Fibroblast of skin of right quadriceps (primary cell): ENCODE data around the gene LMBR1.

Experiments used
- DNase-seq: peaks from one replicate; pipeline ENCODE4 v3.0.0-alpha.2; 2013

LMBR1 gene

GRCh38 chr7:156791241-156791640 is 101.7 kb downstream of the LMBR1 start:
- no peak for DNase-seq

- no peak for DNase-seq
These were observed 102.7 kb downstream of the LMBR1 start for GRCh38 chr7:156790264-156790663.

DNA sequence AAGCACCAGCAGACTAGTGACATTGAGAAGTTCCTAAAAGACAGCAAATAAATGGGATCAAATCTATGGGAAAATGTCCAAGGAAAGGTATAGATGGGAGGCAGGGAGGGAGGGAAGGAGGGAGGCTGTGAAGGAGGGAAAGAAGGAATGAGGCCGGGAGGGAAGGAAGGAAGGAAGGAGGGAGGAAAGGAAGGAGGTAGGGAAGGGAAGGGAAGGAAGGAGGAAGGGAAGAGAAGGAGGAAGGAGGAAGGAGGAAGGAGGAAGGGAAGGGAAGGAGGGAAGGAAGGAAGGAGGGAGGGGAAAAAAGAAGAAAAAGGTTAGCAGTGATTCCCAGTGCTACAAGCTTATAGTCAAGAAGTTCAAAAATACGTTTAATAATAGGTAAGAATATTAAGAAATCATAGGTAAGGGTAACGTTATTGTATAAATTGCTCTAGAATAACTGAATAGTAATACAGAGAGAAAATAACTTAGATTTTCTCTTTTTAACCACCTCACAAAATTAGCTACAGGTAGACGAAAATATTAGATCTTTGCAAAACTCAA is 106.9 kb downstream of the LMBR1 start:
- DNase-seq, result no peak

- DNase-seq, result no peak
These were observed 109.1 kb downstream of the LMBR1 start for GRCh38 chr7:156783864-156784263.

GRCh38 chr7:156781972-156782371 is 111.0 kb downstream of the LMBR1 start:
- no peak for DNase-seq

GRCh38 chr7:156780724-156781455 is 112.1 kb downstream of the LMBR1 start:
- DNase-seq, result no peak

- DNase-seq, result no peak
These were observed 114.3 kb downstream of the LMBR1 start for GRCh38 chr7:156778668-156779067.

DNA sequence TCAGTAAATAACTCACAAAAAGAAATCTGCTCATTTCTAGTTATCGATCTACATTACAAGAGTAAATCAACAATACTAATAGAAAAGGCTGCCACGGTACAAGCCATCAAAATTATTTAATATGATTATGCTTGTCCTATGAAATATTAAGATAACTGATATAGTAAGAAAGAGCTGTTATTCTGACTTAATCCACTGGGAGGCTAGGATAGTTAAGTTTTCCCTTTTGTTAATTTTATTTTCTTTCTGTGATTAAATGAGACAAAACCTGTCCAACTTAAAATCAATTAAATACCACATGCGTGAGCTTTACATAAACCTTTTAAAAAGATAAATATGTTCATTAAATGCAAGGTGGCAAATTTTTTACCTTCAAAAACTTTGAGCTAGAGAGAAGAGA is 114.8 kb downstream of the LMBR1 start:
- no peak for DNase-seq

GRCh38 chr7:156777364-156778069 is 115.5 kb downstream of the LMBR1 start:
- DNase-seq, result no peak

- no peak for DNase-seq
These were observed 116.5 kb downstream of the LMBR1 start for GRCh38 chr7:156776527-156776926.

DNA sequence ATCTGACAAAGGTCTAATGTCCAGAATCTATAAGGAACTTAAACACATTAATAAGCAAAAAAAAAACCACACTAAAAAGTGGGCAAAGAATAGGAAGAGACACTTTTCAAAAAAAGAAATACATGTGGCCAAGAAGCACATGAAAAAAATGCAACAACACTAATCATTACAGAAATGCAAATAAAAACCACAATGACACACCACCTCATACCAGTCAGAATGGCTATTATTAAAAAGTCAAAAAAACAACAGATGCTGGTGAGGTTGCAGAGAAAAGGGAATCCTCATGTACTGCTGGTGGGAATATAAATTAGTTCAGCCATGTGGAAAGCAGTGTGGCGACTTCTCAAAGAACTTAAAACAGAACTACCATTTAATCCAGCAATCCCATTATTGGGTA is 119.0 kb downstream of the LMBR1 start:
- DNase-seq, result no peak

- DNase-seq, result no peak
These were observed 120.3 kb downstream of the LMBR1 start for GRCh38 chr7:156772725-156773124.

- no peak for DNase-seq
These were observed 124.1 kb downstream of the LMBR1 start for GRCh38 chr7:156768698-156769472.

DNA sequence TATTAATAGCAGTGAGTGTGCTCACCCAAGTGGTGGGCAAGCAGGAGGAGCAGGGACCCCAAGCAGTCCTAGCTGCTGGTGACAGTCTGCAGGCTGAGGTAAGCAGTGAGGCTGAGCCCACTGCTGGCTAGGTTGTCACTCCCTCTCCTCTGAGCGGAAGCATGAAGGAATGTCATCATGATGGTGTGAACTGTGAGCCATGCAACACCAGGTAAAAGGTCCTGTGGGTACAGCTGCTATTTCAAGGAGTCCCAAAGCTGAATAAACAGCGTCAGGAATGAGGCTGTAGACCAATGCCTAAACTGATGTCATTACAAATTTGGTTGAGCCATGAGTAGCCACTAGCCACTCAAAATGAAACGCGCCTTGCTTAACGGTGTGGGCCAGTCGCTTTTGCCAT is 126.3 kb downstream of the LMBR1 start:
- DNase-seq, result no peak

GRCh38 chr7:156765901-156766656 is 126.9 kb downstream of the LMBR1 start:
- no peak for DNase-seq

GRCh38 chr7:156764766-156765165 is 128.2 kb downstream of the LMBR1 start:
- DNase-seq, result no peak

- peak; percentile 69 for DNase-seq
These were observed 128.8 kb downstream of the LMBR1 start for GRCh38 chr7:156764016-156764669.

DNA sequence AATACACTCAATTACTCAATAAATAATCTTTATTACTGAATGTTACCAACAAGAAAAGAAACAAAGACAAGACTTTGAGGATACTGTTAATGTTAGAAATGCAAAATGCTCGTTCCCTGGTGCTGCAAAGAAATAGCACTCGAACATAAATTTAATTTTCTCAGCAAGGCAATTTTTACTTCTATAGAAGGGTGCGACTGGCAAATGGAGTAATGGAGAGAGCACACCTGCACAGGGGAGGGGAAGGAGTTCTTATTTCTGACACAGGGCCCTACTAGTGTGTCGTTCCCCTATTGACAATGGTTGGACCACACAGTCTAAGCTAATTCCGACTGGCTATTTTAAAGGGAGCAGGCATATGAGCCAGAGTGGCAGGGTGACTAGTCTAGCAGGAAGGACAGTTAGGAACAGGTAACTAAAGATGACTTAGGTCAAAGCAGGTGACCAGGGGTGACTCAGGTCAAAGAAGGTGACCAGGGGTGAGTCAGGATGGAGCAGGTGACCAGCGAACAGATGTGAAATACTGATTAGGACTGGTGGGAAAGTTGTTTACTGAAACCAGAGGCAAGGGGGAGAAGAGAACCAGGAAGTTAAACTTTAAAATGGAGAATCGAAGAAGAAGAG is 133.3 kb downstream of the LMBR1 start:
- DNase-seq, result no peak

DNA sequence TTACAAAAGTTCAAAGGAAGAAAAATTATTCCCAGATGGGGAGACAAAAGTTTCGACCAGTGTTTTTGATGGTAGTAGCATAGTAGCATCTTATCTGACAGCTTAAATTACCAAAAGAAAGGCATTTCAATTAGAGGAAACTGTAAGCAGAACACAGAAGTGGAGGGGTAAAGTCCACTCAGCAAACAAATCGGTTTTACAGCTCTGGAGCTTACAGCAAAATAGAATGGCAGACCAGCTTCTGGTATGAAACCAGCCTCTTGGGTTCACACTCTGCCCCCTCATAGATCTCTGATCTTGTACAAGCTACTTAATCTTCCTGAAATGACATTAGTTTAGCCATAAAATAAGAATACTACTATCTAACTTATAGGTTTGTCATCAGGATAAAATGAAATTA is 133.8 kb downstream of the LMBR1 start:
- DNase-seq, result no peak

- no peak for DNase-seq
These were observed 138.8 kb downstream of the LMBR1 start for GRCh38 chr7:156754201-156754600.

- no peak for DNase-seq
These were observed 139.4 kb downstream of the LMBR1 start for GRCh38 chr7:156753630-156754029.

GRCh38 chr7:156753229-156753560 is 139.8 kb downstream of the LMBR1 start:
- no peak for DNase-seq
